Heart right ventricle (tissue), 16 donors: ENCODE results near the gene NBDY. TPM values are rescaled to one million over a fixed set of nuclear protein-coding genes. Genes with fewer than 3 reads are reported as not detected.

ENCODE experiments used
- ATAC-seq, 8 donors: fragments of 200-7000 bp; cut with Tn5 transposase; one replicate each; pipeline ENCODE4 v1.9.1; 2020; ENCODE audit warnings: mild to moderate bottlenecking in 8 of 8, moderate library complexity in 8 of 8, moderate number of reproducible peaks in 1 of 8
- DNase-seq, 2 donors: peaks; one replicate each; pipeline ENCODE4 v3.0.0-alpha.2; 2020
- H3K27ac ChIP-seq, 10 donors: fragments of 200-600 bp; sonication (generic) in 2 of 10; one replicate each; pipeline versions ENCODE4 v1.5.0 to v1.8.0; 2020 to 2022; ENCODE audit warnings: mild to moderate bottlenecking in 3 of 10
- H3K27me3 ChIP-seq, 7 donors: fragments of 200-600 bp; one replicate each; pipeline ENCODE4 v1.8.0; 2021 to 2022; ENCODE audit warnings: mild to moderate bottlenecking in 2 of 7
- H3K36me3 ChIP-seq, 9 donors: fragments of 200-600 bp; sonication (generic) in 1 of 9; one replicate each; pipeline versions ENCODE4 v1.5.0 to v1.8.0; 2020 to 2022; ENCODE audit warnings: mild to moderate bottlenecking in 2 of 9
- H3K4me1 ChIP-seq, 9 donors: fragments of 200-600 bp; sonication (generic) in 1 of 9; one replicate each; pipeline versions ENCODE4 v1.5.0 to v1.8.0; 2020 to 2022; ENCODE audit warnings: mild to moderate bottlenecking in 4 of 9
- H3K4me3 ChIP-seq, 10 donors: fragments of 200-600 bp; sonication (generic) in 2 of 10; one replicate each; pipeline versions ENCODE4 v1.5.0 to v1.8.0; 2020 to 2022; ENCODE audit warnings: mild to moderate bottlenecking in 7 of 10, moderate library complexity in 2 of 10
- H3K9me3 ChIP-seq, 11 donors: fragments of 200-600 bp in 10 of 11; sonication (generic) in 2 of 11; one replicate each; pipeline versions ENCODE4 v1.5.0 to v1.8.0; 2013 to 2022; ENCODE audit warnings: mild to moderate bottlenecking in 2 of 11, control low read depth in 1 of 11, moderate library complexity in 1 of 11
- WGBS, 2 donors: extraction: QIAGEN DNeasy Blood & Tissue Kit; methylation state at CpG; one replicate each; pipeline ENCODE4 v1.1.7; 2013; ENCODE audit warnings: inconsistent platforms in 1 of 2; 5-methylcytosine and 5-hydroxymethylcytosine counted together
- intact Hi-C, 10 donors: fragments of 100-400 bp; cut with DNase I; formaldehyde crosslinking; loops; one replicate each; pipeline versions ENCODE4 v1.11.1 to v1.14.2; 2022
- polyA plus RNA-seq, 2 donors: library from polyadenylated mRNA; stranded (reverse); fragments of 200-250 nt; gene quantifications; one replicate each; pipeline ENCODE4 v1.2.3, GENCODE V29; 2013
- total RNA-seq, 10 donors: library from RNA; stranded (reverse); fragmentation: NEBNext Ultra II Directional in 3 of 10; extraction: Animal tissue kit (Norgen Biotek cat#: 25700) in 3 of 10; gene quantifications; one replicate each; pipeline versions ENCODE4 v1.2.1 to v1.2.4, GENCODE V29; 2021 to 2023
- TF ChIP-seq, protein P1 (sequence below), 9 donors: fragments of 200-600 bp; sonication (generic) in 2 of 9; IDR thresholded peaks; one replicate each; pipeline versions ENCODE4 v1.5.0 to v1.8.0; 2021 to 2022; ENCODE audit warnings: antibody characterized with exemption in 9 of 9, mild to moderate bottlenecking in 5 of 9, moderate library complexity in 1 of 9
- donor health status: Arrhythmogenic right ventricular cardiomyopathy.
- donor health status: ischemic (EF 13 %, LVEDD 7.1; RV severe dilation, severe dysfunction).
- donor health status: healthy with polysubstance abuse.
- donor health status: DM: no; HTN: yes; CAD: no.
- donor health status: DM: no; HTN: no; CAD: no.
- donor health status: ischemic (EF 25% LVEDD 6.9; RV normal size, moderate dysfunction).
- donor health status: ischemic (EF 25% LVEDD 5.7; RV mildly dilated, moderate dysfunction).
- donor health status: healthy.
- donor health status: DM: yes; HTN: yes; CAD: no.
- donor health status: Ischemic cardiomyopathy.
- donor health status: ischemic (EF 35%, LVEDD 5.7; RV mildly dilated, moderate dysfunction).
- donor health status: nonischemic (EF 11% LVEDD 7.7; RV severe dilation, severe dysfunction).
- donor health status: DM: yes; HTN: yes; CAD: no.
- donor health status: PGD.
- donor health status: ischemic (EF 29% LVEDD 5.4; RV normal size, mild dysfunction).
- donor health status: nonischemic (EF 23%, LVEDD 6.1; RV moderate dilation, normal function).

The NBDY gene
- total and polyA plus RNA-seq, 12 donors: 11.4 to 36.7 (median 25.7) TPM

GRCh38 chrX:56738670-56739069 lies 9.6 kb downstream of the NBDY start:
- Histone ChIP-seq H3K36me3 (peaks cover 0 to 23% (median 0%) of the 10 kb centered on the region in 9 donors), H3K4me3 (no peak overlapping the region), H3K4me1 (peaks cover 0 to 10% (median 4%) of the 10 kb centered on the region in 9 donors), H3K27ac (no peak overlapping the region), H3K9me3 (peaks cover 0 to 17% (median 5%) of the 10 kb centered on the region in 11 donors), H3K27me3 (peaks cover 0 to 77% (median 0%) of the 10 kb centered on the region in 7 donors)
- intact Hi-C loops: no loop called here
- WGBS, 2 donors: 22 to 43% methylated on average over 1 of the region's 1 CpG
- DNase-seq (no peak), ATAC-seq (no peak)
- TF ChIP-seq, protein P1, sequence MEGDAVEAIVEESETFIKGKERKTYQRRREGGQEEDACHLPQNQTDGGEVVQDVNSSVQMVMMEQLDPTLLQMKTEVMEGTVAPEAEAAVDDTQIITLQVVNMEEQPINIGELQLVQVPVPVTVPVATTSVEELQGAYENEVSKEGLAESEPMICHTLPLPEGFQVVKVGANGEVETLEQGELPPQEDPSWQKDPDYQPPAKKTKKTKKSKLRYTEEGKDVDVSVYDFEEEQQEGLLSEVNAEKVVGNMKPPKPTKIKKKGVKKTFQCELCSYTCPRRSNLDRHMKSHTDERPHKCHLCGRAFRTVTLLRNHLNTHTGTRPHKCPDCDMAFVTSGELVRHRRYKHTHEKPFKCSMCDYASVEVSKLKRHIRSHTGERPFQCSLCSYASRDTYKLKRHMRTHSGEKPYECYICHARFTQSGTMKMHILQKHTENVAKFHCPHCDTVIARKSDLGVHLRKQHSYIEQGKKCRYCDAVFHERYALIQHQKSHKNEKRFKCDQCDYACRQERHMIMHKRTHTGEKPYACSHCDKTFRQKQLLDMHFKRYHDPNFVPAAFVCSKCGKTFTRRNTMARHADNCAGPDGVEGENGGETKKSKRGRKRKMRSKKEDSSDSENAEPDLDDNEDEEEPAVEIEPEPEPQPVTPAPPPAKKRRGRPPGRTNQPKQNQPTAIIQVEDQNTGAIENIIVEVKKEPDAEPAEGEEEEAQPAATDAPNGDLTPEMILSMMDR (IDR thresholded peaks at IDR 0.05): no peak

DNA sequence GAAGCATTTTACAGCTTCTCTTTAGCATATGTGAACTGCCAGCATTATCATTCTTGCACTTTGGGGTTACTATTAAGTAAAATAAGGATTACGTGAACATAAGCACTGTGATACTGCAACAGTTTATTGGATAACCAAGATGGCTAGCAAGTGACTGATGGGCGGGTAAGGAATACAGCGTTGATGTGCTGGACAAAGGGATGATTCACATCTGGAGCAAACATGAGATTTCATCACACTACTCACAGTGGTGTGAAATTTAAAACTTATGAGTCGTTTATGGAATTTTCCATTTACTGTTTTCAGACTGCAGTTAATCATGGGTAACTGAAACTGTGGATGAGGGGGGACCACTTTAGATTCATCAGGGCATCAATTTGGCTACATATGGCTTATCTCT lies 16.0 kb downstream of the NBDY start:
- DNase-seq: no peak
- H3K9me3 ChIP-seq: peaks cover 0 to 17% (median 5%) of the 10 kb centered on the region in 11 donors
- H3K4me1 ChIP-seq: peaks cover 0 to 6% (median 3%) of the 10 kb centered on the region in 9 donors
- H3K27ac ChIP-seq: no peak overlapping the region
- H3K4me3 ChIP-seq: no peak overlapping the region
- ATAC-seq: peak in 1 of 8 donors; percentile 78
- H3K27me3 ChIP-seq: peaks cover 0 to 84% (median 0%) of the 10 kb centered on the region in 7 donors
- intact Hi-C loops: no loop called here
- 72 to 79% methylated on average over 4 of the region's 4 CpGs for WGBS, 2 donors
- H3K36me3 ChIP-seq: no peaks in the 10 kb centered on the region
- TF ChIP-seq, protein P1 (IDR thresholded peaks at IDR 0.05): no peak

DNA sequence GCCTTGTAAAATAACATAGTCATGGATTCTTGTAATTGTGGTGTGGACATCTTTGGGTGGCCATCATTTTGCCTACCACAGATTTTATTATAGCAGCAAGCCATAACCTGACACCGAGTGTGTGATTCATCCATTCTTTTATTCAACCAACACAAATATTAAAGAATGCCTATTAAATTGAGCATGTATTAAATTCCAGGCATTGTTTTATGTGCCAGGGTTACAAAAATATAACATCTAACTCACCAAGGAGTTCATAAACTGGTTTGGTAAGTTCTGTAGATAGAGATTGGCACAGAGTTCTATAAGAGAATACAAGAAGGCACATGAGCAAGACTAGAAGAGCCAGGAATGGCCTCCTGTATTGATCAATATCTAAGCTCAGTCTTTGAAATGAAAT lies 18.0 kb downstream of the NBDY start:
- no peak for ATAC-seq
- Histone ChIP-seq H3K9me3 (peaks cover 0 to 10% (median under 1%) of the 10 kb centered on the region in 11 donors), H3K36me3 (no peaks in the 10 kb centered on the region), H3K27ac (no peak overlapping the region), H3K4me1 (peaks cover 0 to 16% (median 3%) of the 10 kb centered on the region in 9 donors), H3K4me3 (no peak overlapping the region), H3K27me3 (peaks cover 0 to 84% (median 0%) of the 10 kb centered on the region in 7 donors)
- WGBS, 2 donors: 94 to 100% methylated on average over 1 of the region's 1 CpG
- DNase-seq: no peak
- TF ChIP-seq, protein P1 (IDR thresholded peaks at IDR 0.05): no peak
- intact Hi-C loops: no loop called here

DNA sequence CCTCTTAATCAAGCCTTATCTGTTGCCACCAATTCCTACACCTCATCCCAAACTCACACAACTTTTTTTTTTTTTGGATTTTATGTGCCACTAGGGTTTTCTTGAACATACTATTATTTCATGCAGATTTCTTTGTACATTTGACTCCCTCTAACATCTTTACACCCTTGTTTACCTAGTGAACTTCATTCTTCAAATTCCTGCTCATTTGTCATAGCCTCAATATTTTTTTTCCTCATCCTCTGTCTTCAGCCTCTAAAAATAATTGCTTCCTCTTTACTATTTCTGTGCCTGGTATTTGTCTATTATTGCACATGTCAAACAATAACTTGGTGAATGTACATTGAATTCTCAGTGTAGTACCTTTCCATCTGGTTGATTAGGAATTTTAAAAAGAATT lies 22.0 kb downstream of the NBDY start:
- Histone ChIP-seq H3K36me3 (peaks cover 0 to 5% (median 0%) of the 10 kb centered on the region in 9 donors), H3K27ac (no peak overlapping the region), H3K9me3 (no peaks in the 10 kb centered on the region), H3K4me1 (peaks cover 0 to 11% (median 0%) of the 10 kb centered on the region in 9 donors), H3K4me3 (no peak overlapping the region), H3K27me3 (peaks cover 0 to 77% (median 0%) of the 10 kb centered on the region in 7 donors)
- TF ChIP-seq, protein P1 (IDR thresholded peaks at IDR 0.05): no peak
- no peak for ATAC-seq
- DNase-seq: no peak
- intact Hi-C loops: no loop called here
